Measurements from ENCODE around the gene ASRGL1. TPM values are rescaled to one million over a fixed set of nuclear protein-coding genes. Genes with fewer than 3 reads are reported as not detected.

The ASRGL1 gene
- total RNA-seq, 3 donors from 2014 or later = 3.1 to 4.5 (median 4.2) TPM

GRCh38 chr11:62404435-62404834 lies 67.2 kb downstream of the ASRGL1 start:
- Mint-ChIP-seq H3K9me3 (no peaks in the 10 kb centered on the region), H3K4me1 (ENCODE audit: low read depth) (peaks cover 31% of the 10 kb centered on the region), H3K36me3 (ENCODE audit: insufficient read depth) (no peaks in the 10 kb centered on the region), H3K27me3 (ENCODE audit: low read depth) (no peaks in the 10 kb centered on the region), H3K4me3 (no peak overlapping the region)
- ATAC-seq (no peak), DNase-seq (no peak)

GRCh38 chr11:62404901-62405300 lies 67.7 kb downstream of the ASRGL1 start:
- DNase-seq (no peak), ATAC-seq (no peak)
- H3K4me1 Mint-ChIP-seq (ENCODE audit: low read depth) = peaks cover 27% of the 10 kb centered on the region
- H3K4me3 Mint-ChIP-seq = no peak overlapping the region
- H3K36me3 Mint-ChIP-seq (ENCODE audit: insufficient read depth) = no peaks in the 10 kb centered on the region
- H3K9me3 Mint-ChIP-seq = no peaks in the 10 kb centered on the region
- H3K27me3 Mint-ChIP-seq (ENCODE audit: low read depth) = no peaks in the 10 kb centered on the region

- DNase-seq (no peak), ATAC-seq (no peak)
- H3K4me3 Mint-ChIP-seq = no peak overlapping the region
- no peaks in the 10 kb centered on the region for H3K36me3 Mint-ChIP-seq (ENCODE audit: insufficient read depth)
- peaks cover 23% of the 10 kb centered on the region for H3K4me1 Mint-ChIP-seq (ENCODE audit: low read depth)
- H3K27me3 Mint-ChIP-seq (ENCODE audit: low read depth) = no peaks in the 10 kb centered on the region
- no peaks in the 10 kb centered on the region for H3K9me3 Mint-ChIP-seq
Observed at GRCh38 chr11:62406034-62406433, 68.8 kb downstream of the ASRGL1 start.

GRCh38 chr11:62409831-62410230 lies 72.6 kb downstream of the ASRGL1 start:
- Mint-ChIP-seq H3K4me1 (ENCODE audit: low read depth) (no peaks in the 10 kb centered on the region), H3K36me3 (ENCODE audit: insufficient read depth) (no peaks in the 10 kb centered on the region), H3K4me3 (no peak overlapping the region), H3K9me3 (no peaks in the 10 kb centered on the region), H3K27me3 (ENCODE audit: low read depth) (no peaks in the 10 kb centered on the region)
- DNase-seq (no peak), ATAC-seq (no peak)

- no peaks in the 10 kb centered on the region for H3K4me1 Mint-ChIP-seq (ENCODE audit: low read depth)
- H3K4me3 Mint-ChIP-seq = no peak overlapping the region
- no peaks in the 10 kb centered on the region for H3K9me3 Mint-ChIP-seq
- DNase-seq = no peak
- ATAC-seq = no peak
- H3K36me3 Mint-ChIP-seq (ENCODE audit: insufficient read depth) = no peaks in the 10 kb centered on the region
- H3K27me3 Mint-ChIP-seq (ENCODE audit: low read depth) = no peaks in the 10 kb centered on the region
Observed at GRCh38 chr11:62410972-62411371, 73.7 kb downstream of the ASRGL1 start.

GRCh38 chr11:62411524-62411923 lies 74.3 kb downstream of the ASRGL1 start:
- no peaks in the 10 kb centered on the region for H3K4me1 Mint-ChIP-seq (ENCODE audit: low read depth)
- no peaks in the 10 kb centered on the region for H3K36me3 Mint-ChIP-seq (ENCODE audit: insufficient read depth)
- ATAC-seq = no peak
- no peak overlapping the region for H3K4me3 Mint-ChIP-seq
- no peaks in the 10 kb centered on the region for H3K27me3 Mint-ChIP-seq (ENCODE audit: low read depth)
- no peaks in the 10 kb centered on the region for H3K9me3 Mint-ChIP-seq
- no peak for DNase-seq

- no peak for ATAC-seq
- no peaks in the 10 kb centered on the region for H3K36me3 Mint-ChIP-seq (ENCODE audit: insufficient read depth)
- no peaks in the 10 kb centered on the region for H3K9me3 Mint-ChIP-seq
- DNase-seq = no peak
- no peaks in the 10 kb centered on the region for H3K27me3 Mint-ChIP-seq (ENCODE audit: low read depth)
- no peak overlapping the region for H3K4me3 Mint-ChIP-seq
- no peaks in the 10 kb centered on the region for H3K4me1 Mint-ChIP-seq (ENCODE audit: low read depth)
Observed at GRCh38 chr11:62413060-62413696, 75.9 kb downstream of the ASRGL1 start.

GRCh38 chr11:62416596-62416995 lies 79.3 kb downstream of the ASRGL1 start:
- no peaks in the 10 kb centered on the region for H3K27me3 Mint-ChIP-seq (ENCODE audit: low read depth)
- no peaks in the 10 kb centered on the region for H3K4me1 Mint-ChIP-seq (ENCODE audit: low read depth)
- H3K9me3 Mint-ChIP-seq = no peaks in the 10 kb centered on the region

GRCh38 chr11:62418136-62418535 lies 80.9 kb downstream of the ASRGL1 start:
- Mint-ChIP-seq H3K36me3 (ENCODE audit: insufficient read depth) (no peaks in the 10 kb centered on the region), H3K4me3 (no peak overlapping the region), H3K27me3 (ENCODE audit: low read depth) (no peaks in the 10 kb centered on the region), H3K9me3 (no peaks in the 10 kb centered on the region), H3K4me1 (ENCODE audit: low read depth) (no peaks in the 10 kb centered on the region)
- no peak for DNase-seq
- ATAC-seq = no peak

More at GRCh38 chr11:62416596-62416995, 79.3 kb downstream of the ASRGL1 start:
- DNase-seq (no peak), ATAC-seq (no peak)
- H3K4me3 Mint-ChIP-seq = no peak overlapping the region
- no peaks in the 10 kb centered on the region for H3K36me3 Mint-ChIP-seq (ENCODE audit: insufficient read depth)

GRCh38 chr11:62418733-62419132 lies 81.5 kb downstream of the ASRGL1 start, which contains the start of gene SCGB1A1:
TSS of gene SCGB1A1 (plus strand) at chr11:62419033. CDS start at chr11:62419096, 63 bp downstream.
- DNase-seq (no peak), ATAC-seq (no peak)
- Mint-ChIP-seq H3K4me1 (ENCODE audit: low read depth) (no peaks in the 10 kb centered on the region), H3K4me3 (no peak within 1 kb of the TSS), H3K36me3 (ENCODE audit: insufficient read depth) (no peaks in the 10 kb centered on the region), H3K27me3 (ENCODE audit: low read depth) (no peaks in the 10 kb centered on the region), H3K9me3 (no peaks in the 10 kb centered on the region)

GRCh38 chr11:62419314-62419929 lies 82.2 kb downstream of the ASRGL1 start:
- Mint-ChIP-seq H3K27me3 (ENCODE audit: low read depth) (no peaks in the 10 kb centered on the region), H3K4me1 (ENCODE audit: low read depth) (no peaks in the 10 kb centered on the region), H3K4me3 (no peak overlapping the region), H3K36me3 (ENCODE audit: insufficient read depth) (no peaks in the 10 kb centered on the region), H3K9me3 (no peaks in the 10 kb centered on the region)
- ATAC-seq = no peak
- DNase-seq = no peak

GRCh38 chr11:62419943-62420342 lies 82.7 kb downstream of the ASRGL1 start:
- ATAC-seq (no peak), DNase-seq (no peak)
- no peaks in the 10 kb centered on the region for H3K27me3 Mint-ChIP-seq (ENCODE audit: low read depth)
- no peaks in the 10 kb centered on the region for H3K9me3 Mint-ChIP-seq
- H3K36me3 Mint-ChIP-seq (ENCODE audit: insufficient read depth) = no peaks in the 10 kb centered on the region
- H3K4me1 Mint-ChIP-seq (ENCODE audit: low read depth) = peaks cover 3% of the 10 kb centered on the region
- H3K4me3 Mint-ChIP-seq = no peak overlapping the region

- Mint-ChIP-seq H3K9me3 (no peaks in the 10 kb centered on the region), H3K27me3 (ENCODE audit: low read depth) (no peaks in the 10 kb centered on the region), H3K4me1 (ENCODE audit: low read depth) (peaks cover 3% of the 10 kb centered on the region), H3K4me3 (no peak overlapping the region), H3K36me3 (ENCODE audit: insufficient read depth) (no peaks in the 10 kb centered on the region)
- DNase-seq (no peak), ATAC-seq (no peak)
Observed at GRCh38 chr11:62420882-62421281, 83.6 kb downstream of the ASRGL1 start.

- no peak overlapping the region for H3K4me3 Mint-ChIP-seq
- peaks cover 12% of the 10 kb centered on the region for H3K4me1 Mint-ChIP-seq (ENCODE audit: low read depth)
- no peaks in the 10 kb centered on the region for H3K9me3 Mint-ChIP-seq
- ATAC-seq = no peak
- no peak for DNase-seq
- no peaks in the 10 kb centered on the region for H3K36me3 Mint-ChIP-seq (ENCODE audit: insufficient read depth)
- no peaks in the 10 kb centered on the region for H3K27me3 Mint-ChIP-seq (ENCODE audit: low read depth)
Observed at GRCh38 chr11:62421996-62422395, 84.7 kb downstream of the ASRGL1 start.

GRCh38 chr11:62423012-62423411 lies 85.8 kb downstream of the ASRGL1 start:
- Mint-ChIP-seq H3K9me3 (no peaks in the 10 kb centered on the region), H3K36me3 (ENCODE audit: insufficient read depth) (no peaks in the 10 kb centered on the region), H3K27me3 (ENCODE audit: low read depth) (no peaks in the 10 kb centered on the region), H3K4me3 (no peak overlapping the region), H3K4me1 (ENCODE audit: low read depth) (peaks cover 20% of the 10 kb centered on the region)
- no peak for DNase-seq
- ATAC-seq = no peak

All from activated T-cell treated with anti-CD3 and anti-CD28 coated beads, Interleukin-2, amount 50 U/mL, for 4 hours (primary cell).